ENCODE results near the gene JAG1.

Gene JAG1

GRCh38 chr20:10610251-10610650 lies 63.5 kb downstream of the JAG1 start (continued):
- TF ChIP-seq SCRT1 (tag by site-specific recombination; IDR thresholded peaks at IDR 0.05; ENCODE audit: borderline replicate concordance) (no peak), ZNF555 (tag by site-specific recombination; conservative IDR thresholded peaks at IDR 0.05) (no peak), ZNF169 (tag by site-specific recombination; IDR thresholded peaks at IDR 0.05) (no peak), PRDM6 (tag by site-specific recombination; IDR thresholded peaks at IDR 0.05) (no peak), TRIM28 (IDR thresholded peaks at IDR 0.05; ENCODE audit: borderline replicate concordance, low read length) (no peak), ZNF48 (tag by site-specific recombination; IDR thresholded peaks at IDR 0.05) (no peak), ZNF624 (tag by site-specific recombination; IDR thresholded peaks at IDR 0.05) (no peak), TCF7L2 (IDR thresholded peaks at IDR 0.05; ENCODE audit: borderline replicate concordance, low read depth, low read length) (no peak), ZFP37 (tag by site-specific recombination; IDR thresholded peaks at IDR 0.05) (no peak), ZNF274 (IDR thresholded peaks at IDR 0.05; ENCODE audit: low read length) (no peak), ZNF274 (tag by site-specific recombination; IDR thresholded peaks at IDR 0.05; ENCODE audit: borderline replicate concordance) (no peak), ZNF416 (tag by site-specific recombination; IDR thresholded peaks at IDR 0.05) (no peak), ZNF366 (tag by site-specific recombination; conservative IDR thresholded peaks at IDR 0.05) (no peak)

GRCh38 chr20:10609770-10610169 lies 64.0 kb downstream of the JAG1 start:
- Histone ChIP-seq H3K36me3 (ENCODE audit: control insufficient read depth in 2 of 2, insufficient read depth in 1 of 2, low read length in 2 of 2) (peaks cover 0 to 4% of the 10 kb centered on the region in 2 experiments; a peak in 1 of 3 replicates), H3K27ac (ENCODE audit: extremely low read depth, low read depth, low read length) (no peak overlapping the region), H3K4me3 (ENCODE audit: low read depth, low read length) (no peak overlapping the region), H3K4me1 (ENCODE audit: control insufficient read depth, insufficient read depth, low read length) (no peaks in the 10 kb centered on the region), H3K9me3 (ENCODE audit: control insufficient read depth, insufficient read depth, low read depth, low read length) (no peaks in the 10 kb centered on the region)
- CTCF ChIA-PET = interaction anchor here (0.7 kb wide), 1 partner anchor 207 kb away, joined by 3 read pairs; no protein-coding TSS in a partner anchor
- POLR2A ChIA-PET = no interaction called here
- TF ChIP-seq PRDM6 (tag by site-specific recombination; IDR thresholded peaks at IDR 0.05) = no peak
- TF ChIP-seq ZFP69B (tag by site-specific recombination; IDR thresholded peaks at IDR 0.05) = no peak
- TF ChIP-seq ZBTB21 (tag by site-specific recombination; IDR thresholded peaks at IDR 0.05) = no peak
- TF ChIP-seq ZBTB8A (tag by site-specific recombination; IDR thresholded peaks at IDR 0.05) = no peak
- no peak for TF ChIP-seq ZNF830 (tag by site-specific recombination; IDR thresholded peaks at IDR 0.05; ENCODE audit: low read depth)
- TF ChIP-seq ZNF274 (IDR thresholded peaks at IDR 0.05; ENCODE audit: low read length) = no peak
- TF ChIP-seq ZNF274 (tag by site-specific recombination; IDR thresholded peaks at IDR 0.05; ENCODE audit: borderline replicate concordance) = no peak
- TF ChIP-seq ZNF16 (tag by site-specific recombination; IDR thresholded peaks at IDR 0.05; ENCODE audit: low read depth) = no peak
- no peak for TF ChIP-seq ZNF423 (tag by site-specific recombination; IDR thresholded peaks at IDR 0.05)
- TF ChIP-seq AEBP2 (tag by site-specific recombination; IDR thresholded peaks at IDR 0.05; ENCODE audit: borderline replicate concordance) = no peak
- TF ChIP-seq ZNF2 (tag by site-specific recombination; IDR thresholded peaks at IDR 0.05) = no peak
- TF ChIP-seq ZNF513 (tag by site-specific recombination; IDR thresholded peaks at IDR 0.05) = no peak
- no peak for TF ChIP-seq KLF9 (tag by site-specific recombination; IDR thresholded peaks at IDR 0.05; ENCODE audit: low read depth)

Measured in HEK293 (cell line).